HTR-8/SVneo (cell line): ENCODE measurements around the gene PFKL.

Experiments
- DNase-seq: peaks from one replicate; pipeline ENCODE4 v3.0.0; 2011; ENCODE audit warnings: low spot score, mixed read lengths; ENCODE audit not compliant: insufficient read length
- FAIRE-seq: peaks from 2 replicates; lab custom pipeline; 2011; peaks lifted over from hg19 to GRCh38; lab: Jason Lieb, UNC

Gene PFKL

GRCh38 chr21:44306936-44307704 lies 7.3 kb downstream of the PFKL start:
- FAIRE-seq = no peak
- DNase-seq = no peak

GRCh38 chr21:44310628-44311507 lies 11.0 kb downstream of the PFKL start:
- FAIRE-seq (peak; percentile 93), DNase-seq (no peak)

GRCh38 chr21:44312089-44312488 lies 12.2 kb downstream of the PFKL start:
- FAIRE-seq (no peak), DNase-seq (no peak)

- FAIRE-seq (no peak), DNase-seq (no peak)
Measured at GRCh38 chr21:44312716-44313115, 12.9 kb downstream of the PFKL start.

GRCh38 chr21:44313451-44313850 lies 13.6 kb downstream of the PFKL start:
- DNase-seq = no peak
- FAIRE-seq = no peak

GRCh38 chr21:44314128-44314527 lies 14.3 kb downstream of the PFKL start:
- DNase-seq = no peak
- no peak for FAIRE-seq

- no peak for DNase-seq
- FAIRE-seq = no peak
Measured at GRCh38 chr21:44314561-44314960, 14.7 kb downstream of the PFKL start.

GRCh38 chr21:44315691-44316203 lies 15.9 kb downstream of the PFKL start:
- no peak for FAIRE-seq
- no peak for DNase-seq

- no peak for DNase-seq
- FAIRE-seq = peak; percentile 78
Measured at GRCh38 chr21:44316277-44316900, 16.5 kb downstream of the PFKL start.

GRCh38 chr21:44317241-44317782 lies 17.5 kb downstream of the PFKL start:
- FAIRE-seq (no peak), DNase-seq (no peak)

- FAIRE-seq (no peak), DNase-seq (no peak)
Measured at GRCh38 chr21:44317871-44318270, 18.0 kb downstream of the PFKL start.

GRCh38 chr21:44318489-44319285 lies 18.8 kb downstream of the PFKL start:
- DNase-seq = no peak
- FAIRE-seq = no peak

- FAIRE-seq (no peak), DNase-seq (no peak)
Measured at GRCh38 chr21:44319407-44320065, 19.7 kb downstream of the PFKL start.

- DNase-seq (no peak), FAIRE-seq (no peak)
Measured at GRCh38 chr21:44320847-44321246, 21.0 kb downstream of the PFKL start.

GRCh38 chr21:44321846-44322450 lies 22.1 kb downstream of the PFKL start:
- DNase-seq (no peak), FAIRE-seq (no peak)

- no peak for DNase-seq
- FAIRE-seq = no peak
Measured at GRCh38 chr21:44322621-44323325, 22.9 kb downstream of the PFKL start.

- FAIRE-seq (no peak), DNase-seq (no peak)
Measured at GRCh38 chr21:44323591-44323990, 23.7 kb downstream of the PFKL start.
